ENCODE data around the gene RIMS4. TPM values are rescaled to one million over a fixed set of nuclear protein-coding genes. Genes with fewer than 3 reads are reported as not detected.
"Not testable (repeated sequence)": the region's sequence is repeated elsewhere in the genome, so short reads cannot be mapped to it uniquely, and the experiment has no call there.

Gene RIMS4
- total RNA-seq, 2 donors from 2014 or later, result 0.13 TPM; not detected in 1

GRCh38 chr20:44770484-44771171, 39.7 kb downstream of the RIMS4 start:
- Mint-ChIP-seq H3K27me3 (peaks cover 21% of the 10 kb centered on the region), H3K36me3 (ENCODE audit: low read depth) (no peaks in the 10 kb centered on the region), H3K27ac (no peak overlapping the region), H3K4me1 (no peaks in the 10 kb centered on the region), H3K4me3 (no peak overlapping the region), H3K9me3 (no peaks in the 10 kb centered on the region)
- ATAC-seq (replicated peaks), result no peak

GRCh38 chr20:44769481-44769863, 40.9 kb downstream of the RIMS4 start:
- ATAC-seq (replicated peaks), result no peak
- peaks cover 24% of the 10 kb centered on the region for H3K27me3 Mint-ChIP-seq
- H3K9me3 Mint-ChIP-seq, result no peaks in the 10 kb centered on the region
- no peaks in the 10 kb centered on the region for H3K36me3 Mint-ChIP-seq (ENCODE audit: low read depth)
- no peak overlapping the region for H3K27ac Mint-ChIP-seq
- no peak overlapping the region for H3K4me3 Mint-ChIP-seq
- no peaks in the 10 kb centered on the region for H3K4me1 Mint-ChIP-seq

- no peaks in the 10 kb centered on the region for H3K4me1 Mint-ChIP-seq
Measured at GRCh38 chr20:44768854-44769480, 41.4 kb downstream of the RIMS4 start.

GRCh38 chr20:44768256-44768655, 42.1 kb downstream of the RIMS4 start:
- H3K9me3 Mint-ChIP-seq, result no peaks in the 10 kb centered on the region
- H3K4me1 Mint-ChIP-seq, result no peaks in the 10 kb centered on the region
- no peak overlapping the region for H3K27ac Mint-ChIP-seq
- H3K27me3 Mint-ChIP-seq, result peaks cover 32% of the 10 kb centered on the region
- no peak for ATAC-seq (replicated peaks)
- no peak overlapping the region for H3K4me3 Mint-ChIP-seq
- no peaks in the 10 kb centered on the region for H3K36me3 Mint-ChIP-seq (ENCODE audit: low read depth)

More at GRCh38 chr20:44768854-44769480, 41.4 kb downstream of the RIMS4 start:
- H3K27ac Mint-ChIP-seq, result no peak overlapping the region
- peaks cover 29% of the 10 kb centered on the region for H3K27me3 Mint-ChIP-seq
- ATAC-seq (replicated peaks), result no peak
- no peaks in the 10 kb centered on the region for H3K36me3 Mint-ChIP-seq (ENCODE audit: low read depth)
- H3K4me3 Mint-ChIP-seq, result no peak overlapping the region
- no peaks in the 10 kb centered on the region for H3K9me3 Mint-ChIP-seq

GRCh38 chr20:44765701-44766347, 44.5 kb downstream of the RIMS4 start:
- no peak overlapping the region for H3K4me3 Mint-ChIP-seq
- peaks cover 25% of the 10 kb centered on the region for H3K27me3 Mint-ChIP-seq
- H3K27ac Mint-ChIP-seq, result no peak overlapping the region
- ATAC-seq (replicated peaks), result no peak
- H3K9me3 Mint-ChIP-seq, result no peaks in the 10 kb centered on the region
- H3K36me3 Mint-ChIP-seq (ENCODE audit: low read depth), result no peaks in the 10 kb centered on the region
- H3K4me1 Mint-ChIP-seq, result no peaks in the 10 kb centered on the region

- Mint-ChIP-seq H3K27ac (no peak overlapping the region), H3K36me3 (ENCODE audit: low read depth) (no peaks in the 10 kb centered on the region), H3K4me3 (no peak overlapping the region), H3K4me1 (no peaks in the 10 kb centered on the region), H3K27me3 (peaks cover 25% of the 10 kb centered on the region), H3K9me3 (no peaks in the 10 kb centered on the region)
- ATAC-seq (replicated peaks), result no peak
Measured at GRCh38 chr20:44765091-44765490, 45.3 kb downstream of the RIMS4 start.

GRCh38 chr20:44763798-44764197, 46.5 kb downstream of the RIMS4 start:
- not testable (repeated sequence) for H3K9me3 Mint-ChIP-seq; H3K27ac Mint-ChIP-seq; H3K4me1 Mint-ChIP-seq; H3K36me3 Mint-ChIP-seq (ENCODE audit: low read depth); ATAC-seq (replicated peaks); H3K4me3 Mint-ChIP-seq
- H3K27me3 Mint-ChIP-seq, result peaks cover 25% of the 10 kb centered on the region

- Mint-ChIP-seq H3K27ac (no peak overlapping the region), H3K27me3 (peaks cover 22% of the 10 kb centered on the region), H3K4me3 (no peak overlapping the region), H3K36me3 (ENCODE audit: low read depth) (no peaks in the 10 kb centered on the region), H3K9me3 (no peaks in the 10 kb centered on the region), H3K4me1 (no peaks in the 10 kb centered on the region)
- ATAC-seq (replicated peaks), result no peak
Measured at GRCh38 chr20:44762466-44763140, 47.7 kb downstream of the RIMS4 start.

- peaks cover 21% of the 10 kb centered on the region for H3K27me3 Mint-ChIP-seq
- H3K27ac Mint-ChIP-seq, result no peak overlapping the region
- H3K9me3 Mint-ChIP-seq, result no peaks in the 10 kb centered on the region
- H3K4me3 Mint-ChIP-seq, result no peak overlapping the region
- H3K4me1 Mint-ChIP-seq, result no peaks in the 10 kb centered on the region
- H3K36me3 Mint-ChIP-seq (ENCODE audit: low read depth), result no peaks in the 10 kb centered on the region
- no peak for ATAC-seq (replicated peaks)
Measured at GRCh38 chr20:44761423-44761822, 48.9 kb downstream of the RIMS4 start.

- ATAC-seq (replicated peaks), result no peak
- Mint-ChIP-seq H3K36me3 (ENCODE audit: low read depth) (no peaks in the 10 kb centered on the region), H3K4me3 (no peak overlapping the region), H3K9me3 (no peaks in the 10 kb centered on the region), H3K4me1 (no peaks in the 10 kb centered on the region), H3K27me3 (peaks cover 11% of the 10 kb centered on the region), H3K27ac (no peak overlapping the region)
Measured at GRCh38 chr20:44759595-44759994, 50.8 kb downstream of the RIMS4 start.

GRCh38 chr20:44758247-44759101, 51.9 kb downstream of the RIMS4 start:
- no peak overlapping the region for H3K27ac Mint-ChIP-seq
- no peak overlapping the region for H3K4me3 Mint-ChIP-seq
- no peaks in the 10 kb centered on the region for H3K9me3 Mint-ChIP-seq
- ATAC-seq (replicated peaks), result no peak
- H3K36me3 Mint-ChIP-seq (ENCODE audit: low read depth), result no peaks in the 10 kb centered on the region
- peaks cover 3% of the 10 kb centered on the region for H3K27me3 Mint-ChIP-seq
- H3K4me1 Mint-ChIP-seq, result no peaks in the 10 kb centered on the region

GRCh38 chr20:44756956-44757355, 53.4 kb downstream of the RIMS4 start:
- ATAC-seq (replicated peaks), result no peak
- peaks cover 3% of the 10 kb centered on the region for H3K27me3 Mint-ChIP-seq
- H3K27ac Mint-ChIP-seq, result no peak overlapping the region
- no peaks in the 10 kb centered on the region for H3K36me3 Mint-ChIP-seq (ENCODE audit: low read depth)
- H3K4me1 Mint-ChIP-seq, result no peaks in the 10 kb centered on the region
- no peaks in the 10 kb centered on the region for H3K9me3 Mint-ChIP-seq
- H3K4me3 Mint-ChIP-seq, result no peak overlapping the region

- no peaks in the 10 kb centered on the region for H3K4me1 Mint-ChIP-seq
- no peak overlapping the region for H3K27ac Mint-ChIP-seq
- H3K9me3 Mint-ChIP-seq, result no peaks in the 10 kb centered on the region
- ATAC-seq (replicated peaks), result no peak
- peaks cover 6% of the 10 kb centered on the region for H3K27me3 Mint-ChIP-seq
- H3K36me3 Mint-ChIP-seq (ENCODE audit: low read depth), result no peaks in the 10 kb centered on the region
- H3K4me3 Mint-ChIP-seq, result no peak overlapping the region
Measured at GRCh38 chr20:44756011-44756688, 54.2 kb downstream of the RIMS4 start.

Measured in activated T-helper 17 cell treated with anti-CD3 and anti-CD28 coated beads, Interleukin-2, amount 50 U/mL, for 72 hours (primary cell).